ENCODE measurements around the gene ST3GAL4. TPM values are rescaled to one million over a fixed set of nuclear protein-coding genes. Genes with fewer than 3 reads are reported as not detected.
"Not testable (repeated sequence)": the region's sequence is repeated elsewhere in the genome, so short reads cannot be mapped to it uniquely, and the experiment has no call there.

ST3GAL4 gene
- total RNA-seq, 2 experiments from 2014 or later = 1.6 TPM

GRCh38 chr11:126361400-126361799 lies 5.9 kb downstream of the ST3GAL4 start:
- H3K27me3 ChIP-seq (ENCODE audit: control insufficient read depth in 1 of 2, insufficient read depth in 2 of 2, low read length in 2 of 2) = no peaks in the 10 kb centered on the region
- DNase-seq (no peak), ATAC-seq (ENCODE audit: poor library complexity) (no peak)
- no peaks in the 10 kb centered on the region for H3K36me3 Mint-ChIP-seq (ENCODE audit: low read depth)
- H3K9me3 ChIP-seq (ENCODE audit: control insufficient read depth in 1 of 2, insufficient read depth in 1 of 2, low read length in 2 of 2) = no peaks in the 10 kb centered on the region
- peaks cover 8% of the 10 kb centered on the region for H3K4me1 Mint-ChIP-seq (ENCODE audit: low read depth)
- no peak for TF ChIP-seq CTCF (IDR thresholded peaks at IDR 0.05)
- H3K4me1 ChIP-seq (ENCODE audit: insufficient read depth, low read length) = peaks cover 8% of the 10 kb centered on the region
- no peaks in the 10 kb centered on the region for H3K27me3 Mint-ChIP-seq
- CTCF ChIA-PET = no interaction called here
- no peak overlapping the region for H3K27ac Mint-ChIP-seq
- H3K4me3 ChIP-seq (ENCODE audit: low read length) = no peak overlapping the region
- H3K9me3 Mint-ChIP-seq = no peaks in the 10 kb centered on the region
- POLR2A ChIA-PET = no interaction called here
- H3K27ac ChIP-seq (ENCODE audit: low read depth in 1 of 2, low read length in 2 of 2) = no peak overlapping the region
- intact Hi-C loops (cut with DNase I, micrococcal nuclease) = no loop called here
- H3K4me3 Mint-ChIP-seq = no peak overlapping the region
- no peaks in the 10 kb centered on the region for H3K36me3 ChIP-seq (ENCODE audit: insufficient read depth, low read length)

GRCh38 chr11:126362879-126363655 lies 7.6 kb downstream of the ST3GAL4 start:
- no peaks in the 10 kb centered on the region for H3K4me1 ChIP-seq (ENCODE audit: insufficient read depth, low read length)
- H3K36me3 ChIP-seq (ENCODE audit: insufficient read depth, low read length) = no peaks in the 10 kb centered on the region
- H3K4me3 Mint-ChIP-seq = no peak overlapping the region
- no peaks in the 10 kb centered on the region for H3K9me3 Mint-ChIP-seq
- no peaks in the 10 kb centered on the region for H3K27me3 Mint-ChIP-seq
- no peak overlapping the region for H3K27ac Mint-ChIP-seq
- no peak overlapping the region for H3K27ac ChIP-seq (ENCODE audit: low read depth in 1 of 2, low read length in 2 of 2)
- H3K9me3 ChIP-seq (ENCODE audit: control insufficient read depth in 1 of 2, insufficient read depth in 1 of 2, low read length in 2 of 2) = no peaks in the 10 kb centered on the region
- no peaks in the 10 kb centered on the region for H3K27me3 ChIP-seq (ENCODE audit: control insufficient read depth in 1 of 2, insufficient read depth in 2 of 2, low read length in 2 of 2)
- DNase-seq = no peak
- ATAC-seq (ENCODE audit: poor library complexity) = no peak
- H3K4me3 ChIP-seq (ENCODE audit: low read length) = no peak overlapping the region
- CTCF ChIA-PET = no interaction called here
- no peak for TF ChIP-seq CTCF (IDR thresholded peaks at IDR 0.05)
- H3K36me3 Mint-ChIP-seq (ENCODE audit: low read depth) = no peaks in the 10 kb centered on the region
- POLR2A ChIA-PET = no interaction called here
- intact Hi-C loops (cut with DNase I, micrococcal nuclease) = no loop called here
- H3K4me1 Mint-ChIP-seq (ENCODE audit: low read depth) = no peaks in the 10 kb centered on the region

GRCh38 chr11:126363706-126364248 lies 8.3 kb downstream of the ST3GAL4 start:
- Mint-ChIP-seq H3K27me3 (no peaks in the 10 kb centered on the region), H3K36me3 (ENCODE audit: low read depth) (no peaks in the 10 kb centered on the region), H3K4me1 (ENCODE audit: low read depth) (no peaks in the 10 kb centered on the region), H3K4me3 (no peak overlapping the region), H3K27ac (no peak overlapping the region), H3K9me3 (no peaks in the 10 kb centered on the region)
- Histone ChIP-seq H3K9me3 (ENCODE audit: control insufficient read depth in 1 of 2, insufficient read depth in 1 of 2, low read length in 2 of 2) (no peaks in the 10 kb centered on the region), H3K4me3 (ENCODE audit: low read length) (no peak overlapping the region), H3K27me3 (ENCODE audit: control insufficient read depth in 1 of 2, insufficient read depth in 2 of 2, low read length in 2 of 2) (no peaks in the 10 kb centered on the region), H3K27ac (ENCODE audit: low read depth in 1 of 2, low read length in 2 of 2) (no peak overlapping the region), H3K4me1 (ENCODE audit: insufficient read depth, low read length) (no peaks in the 10 kb centered on the region), H3K36me3 (ENCODE audit: insufficient read depth, low read length) (no peaks in the 10 kb centered on the region)
- DNase-seq (no peak), ATAC-seq (ENCODE audit: poor library complexity) (no peak)
- no peak for TF ChIP-seq CTCF (IDR thresholded peaks at IDR 0.05)
- ChIA-PET POLR2A (no interaction called here), CTCF (no interaction called here)
- intact Hi-C loops (cut with DNase I, micrococcal nuclease) = no loop called here

- ATAC-seq (ENCODE audit: poor library complexity); H3K4me3 Mint-ChIP-seq; H3K9me3 ChIP-seq (ENCODE audit: control insufficient read depth in 1 of 2, insufficient read depth in 1 of 2, low read length in 2 of 2); DNase-seq; POLR2A ChIA-PET; H3K36me3 Mint-ChIP-seq (ENCODE audit: low read depth); intact Hi-C loops (cut with DNase I, micrococcal nuclease); H3K4me1 Mint-ChIP-seq (ENCODE audit: low read depth); H3K4me1 ChIP-seq (ENCODE audit: insufficient read depth, low read length); H3K27me3 ChIP-seq (ENCODE audit: control insufficient read depth in 1 of 2, insufficient read depth in 2 of 2, low read length in 2 of 2); H3K27ac ChIP-seq (ENCODE audit: low read depth in 1 of 2, low read length in 2 of 2); H3K9me3 Mint-ChIP-seq; H3K4me3 ChIP-seq (ENCODE audit: low read length); H3K27ac Mint-ChIP-seq; H3K36me3 ChIP-seq (ENCODE audit: insufficient read depth, low read length); CTCF ChIA-PET; H3K27me3 Mint-ChIP-seq: not testable (repeated sequence)
Measured at GRCh38 chr11:126364735-126365134, 9.2 kb downstream of the ST3GAL4 start.

- H3K4me1 ChIP-seq (ENCODE audit: insufficient read depth, low read length); H3K36me3 ChIP-seq (ENCODE audit: insufficient read depth, low read length); intact Hi-C loops (cut with DNase I, micrococcal nuclease); H3K9me3 ChIP-seq (ENCODE audit: control insufficient read depth in 1 of 2, insufficient read depth in 1 of 2, low read length in 2 of 2); POLR2A ChIA-PET; CTCF ChIA-PET; H3K27ac Mint-ChIP-seq; H3K27me3 ChIP-seq (ENCODE audit: control insufficient read depth in 1 of 2, insufficient read depth in 2 of 2, low read length in 2 of 2); H3K36me3 Mint-ChIP-seq (ENCODE audit: low read depth); DNase-seq; H3K4me3 Mint-ChIP-seq; H3K4me1 Mint-ChIP-seq (ENCODE audit: low read depth); H3K27me3 Mint-ChIP-seq; H3K4me3 ChIP-seq (ENCODE audit: low read length); H3K27ac ChIP-seq (ENCODE audit: low read depth in 1 of 2, low read length in 2 of 2); ATAC-seq (ENCODE audit: poor library complexity); H3K9me3 Mint-ChIP-seq: not testable (repeated sequence)
Measured at GRCh38 chr11:126365508-126365907, 10.0 kb downstream of the ST3GAL4 start.
